PFSK-1 (cell line): ENCODE measurements around the gene RFK.

Source experiments
- FOXP2 ChIP-seq: optimal IDR thresholded peaks from 2 replicates; pipeline ENCODE3; 2011; ENCODE audit warnings: borderline replicate concordance, control low read depth, inconsistent platforms; ENCODE audit not compliant: insufficient read depth; ENCODE audit errors: extremely low read length, extremely low read depth
- POLR2AphosphoS5 ChIP-seq: IDR thresholded peaks from 2 replicates; pipeline ENCODE4 v1.6.1; 2012; ENCODE audit warnings: low read depth, mild to moderate bottlenecking, control low read depth, low read length, moderate library complexity
- REST ChIP-seq, 2 experiments: IDR thresholded peaks; 2 replicates each; pipeline versions ENCODE4 v1.6.1 to v1.8.0; 2011 to 2012; ENCODE audit warnings: low read depth in 2 of 2, low read length in 2 of 2, control low read depth in 1 of 2, inconsistent platforms in 1 of 2, mild to moderate bottlenecking in 1 of 2, moderate library complexity in 1 of 2; ENCODE audit not compliant: insufficient read depth in 1 of 2
- SIN3A ChIP-seq: IDR thresholded peaks from 2 replicates; pipeline ENCODE4 v1.6.1; 2012; ENCODE audit warnings: mild to moderate bottlenecking, low read length, moderate library complexity, borderline replicate concordance; ENCODE audit not compliant: insufficient read depth
- TAF1 ChIP-seq: IDR thresholded peaks from 2 replicates; pipeline ENCODE4 v1.6.1; 2012; ENCODE audit warnings: low read length, control low read depth, borderline replicate concordance; ENCODE audit not compliant: insufficient read depth

RFK gene

GRCh38 chr9:76355886-76356285 is 38.3 kb downstream of the RFK start:
- TF ChIP-seq FOXP2, result no peak
- no peak for TF ChIP-seq POLR2AphosphoS5
- no peak for TF ChIP-seq SIN3A
- no peak for TF ChIP-seq TAF1
- no peak for TF ChIP-seq REST (IDR thresholded peaks at IDR 0.05; ENCODE audit: insufficient read depth in 1 of 2, low read depth in 2 of 2, low read length in 2 of 2)

DNA sequence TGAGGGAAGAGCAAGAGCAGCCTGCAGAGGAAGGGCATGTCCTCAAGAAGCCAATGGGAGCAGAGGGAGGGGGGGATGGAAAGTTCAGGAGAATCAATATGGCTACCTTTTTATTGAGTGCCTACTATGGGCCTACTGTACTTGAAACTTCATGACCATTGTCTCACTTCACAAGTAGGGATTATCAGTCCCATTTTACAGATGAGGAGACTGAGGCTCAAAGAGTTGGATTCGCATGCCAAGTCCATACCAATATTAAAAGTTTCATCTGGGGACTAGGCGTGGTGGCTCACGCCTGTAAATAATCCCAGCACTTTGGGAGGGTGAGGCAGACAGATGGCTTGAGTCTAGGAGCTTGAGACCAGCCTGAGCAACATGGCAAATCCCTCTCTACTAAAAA is 40.0 kb downstream of the RFK start:
- TF ChIP-seq REST (IDR thresholded peaks at IDR 0.05; ENCODE audit: insufficient read depth in 1 of 2, low read depth in 2 of 2, low read length in 2 of 2) (no peak), POLR2AphosphoS5 (no peak), SIN3A (no peak), TAF1 (no peak), FOXP2 (no peak)

DNA sequence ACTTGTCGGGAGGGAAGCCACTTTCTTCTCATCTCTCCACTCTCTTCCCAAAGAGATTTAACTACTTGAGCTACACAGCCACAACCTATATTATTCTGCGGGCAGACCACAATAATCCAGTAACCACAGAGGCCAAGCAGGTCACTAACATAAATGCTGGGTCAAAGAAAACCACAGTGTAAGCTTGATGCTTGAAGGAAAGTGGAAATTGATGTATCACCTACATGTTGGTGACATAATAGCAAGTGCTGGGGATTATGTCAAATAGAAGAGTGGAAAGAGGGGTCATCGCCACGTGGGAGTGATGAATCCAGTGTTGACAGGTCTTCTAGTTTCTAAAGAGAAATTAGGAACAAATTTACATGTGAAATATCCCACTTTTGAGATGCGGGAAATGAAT is 40.9 kb downstream of the RFK start:
- TF ChIP-seq TAF1, result no peak
- TF ChIP-seq FOXP2, result no peak
- no peak for TF ChIP-seq POLR2AphosphoS5
- TF ChIP-seq REST (IDR thresholded peaks at IDR 0.05; ENCODE audit: insufficient read depth in 1 of 2, low read depth in 2 of 2, low read length in 2 of 2), result no peak
- no peak for TF ChIP-seq SIN3A

- TF ChIP-seq POLR2AphosphoS5 (no peak), REST (IDR thresholded peaks at IDR 0.05; ENCODE audit: insufficient read depth in 1 of 2, low read depth in 2 of 2, low read length in 2 of 2) (no peak)
Observed at GRCh38 chr9:76352026-76352620, 42.1 kb downstream of the RFK start.

GRCh38 chr9:76351006-76351405 is 43.2 kb downstream of the RFK start:
- no peak for TF ChIP-seq FOXP2
- TF ChIP-seq POLR2AphosphoS5, result no peak
- TF ChIP-seq TAF1, result no peak
- TF ChIP-seq SIN3A, result no peak
- no peak for TF ChIP-seq REST (IDR thresholded peaks at IDR 0.05; ENCODE audit: insufficient read depth in 1 of 2, low read depth in 2 of 2, low read length in 2 of 2)
